Pancreas (tissue), 10 donors: ENCODE measurements around the gene LMF1. TPM values are rescaled to one million over a fixed set of nuclear protein-coding genes. Genes with fewer than 3 reads are reported as not detected.

Experiments
- ATAC-seq, 4 donors: fragments of 200-7000 bp; cut with Tn5 transposase; one replicate each; pipeline versions ENCODE4 v1.8.0 to v1.9.1; 2020; ENCODE audit warnings: mild to moderate bottlenecking in 4 of 4, moderate library complexity in 4 of 4
- DNase-seq, 6 donors: peaks; one replicate each; pipeline ENCODE4 v3.0.0-alpha.2; 2020
- FAIRE-seq: peaks from 2 replicates; lab custom pipeline; 2012; peaks lifted over from hg19 to GRCh38; lab: Jason Lieb, UNC
- H3K27ac ChIP-seq, 4 donors: fragments of 200-600 bp; sonication (generic); 1 replicate in 3 of 4; 2 replicates in 1 of 4; pipeline versions ENCODE4 v1.5.0 to v1.8.0; 2020
- H3K27me3 ChIP-seq, 4 donors: fragments of 200-600 bp; one replicate each; pipeline ENCODE4 v1.8.0; 2021
- H3K36me3 ChIP-seq, 3 donors: fragments of 200-600 bp; sonication (generic) in 1 of 3; one replicate each; pipeline versions ENCODE4 v1.5.0 to v1.8.0; 2020 to 2021
- H3K4me1 ChIP-seq, 3 donors: fragments of 200-600 bp; one replicate each; pipeline ENCODE4 v1.8.0; 2021
- H3K4me3 ChIP-seq, 4 donors: fragments of 200-600 bp; sonication (generic) in 2 of 4; one replicate each; pipeline versions ENCODE4 v1.5.0 to v1.8.0; 2020 to 2021
- H3K9me3 ChIP-seq, 4 donors: fragments of 200-600 bp; one replicate each; pipeline ENCODE4 v1.8.0; 2021
- CTCF ChIP-seq, 4 donors: fragments of 200-600 bp; sonication (generic) in 3 of 4; IDR thresholded peaks; one replicate each; pipeline versions ENCODE4 v1.5.0 to v1.8.0; 2021; ENCODE audit warnings: antibody characterized with exemption in 4 of 4
- WGBS, 2 donors: extraction: QIAGEN DNeasy Blood & Tissue Kit; methylation state at CpG; one replicate each; pipeline ENCODE4 v1.1.7; 2013; 5-methylcytosine and 5-hydroxymethylcytosine counted together
- intact Hi-C, 3 donors: fragments of 100-400 bp; cut with DNase I; formaldehyde crosslinking; loops; one replicate each; pipeline versions ENCODE4 v1.11.1 to v1.14.2; 2022
- polyA plus RNA-seq, 2 donors: library from polyadenylated mRNA; stranded (reverse); fragments of 200-250 nt; gene quantifications; one replicate each; pipeline ENCODE4 v1.2.3, GENCODE V29; 2013
- total RNA-seq, 6 donors: library from RNA; stranded (reverse); fragmentation: NEBNext Ultra II Directional in 4 of 6; extraction: Animal tissue kit (Norgen Biotek cat#: 25700) in 4 of 6; gene quantifications; one replicate each; pipeline versions ENCODE4 v1.2.1 to v1.2.4, GENCODE V29; 2021 to 2023
- donor health status: healthy with polysubstance abuse.
- donor health status: DM: no; HTN: no; CAD: no; lungs with moderate emphysema.
- donor health status: DM: no; HTN: no; CAD: no.
- donor health status: control.
- donor health status: control.
- donor health status: Bipolar disorder and iron deficiency.
- donor health status: DM: yes; HTN: yes; CAD: no.
- donor health status: DM: no; HTN: no; CAD: no.
- donor health status: DM: no; HTN: no; CAD: no.
- donor health status: DM: yes; HTN: yes; CAD: no.

Gene LMF1
- total and polyA plus RNA-seq, 8 donors, result 9.3 to 64.6 (median 15.7) TPM

GRCh38 chr16:964356-965035, 6.3 kb downstream of the LMF1 start:
- peaks cover 0 to 2% (median 2%) of the 10 kb centered on the region in 3 donors for H3K4me1 ChIP-seq
- H3K27me3 ChIP-seq, result no peaks in the 10 kb centered on the region
- DNase-seq (no peak), FAIRE-seq (no peak), ATAC-seq (no peak)
- no peaks in the 10 kb centered on the region for H3K9me3 ChIP-seq
- no peaks in the 10 kb centered on the region for H3K36me3 ChIP-seq
- no peak overlapping the region for H3K4me3 ChIP-seq
- intact Hi-C loops, result no loop called here
- H3K27ac ChIP-seq, result no peak overlapping the region
- 86 to 92% methylated on average over 27 of the region's 27 CpGs for WGBS, 2 donors
- TF ChIP-seq CTCF (IDR thresholded peaks at IDR 0.05), result no peak

- no peak for DNase-seq
- Histone ChIP-seq H3K36me3 (no peaks in the 10 kb centered on the region), H3K4me1 (no peaks in the 10 kb centered on the region), H3K27ac (no peak overlapping the region), H3K27me3 (no peaks in the 10 kb centered on the region), H3K4me3 (no peak overlapping the region), H3K9me3 (no peaks in the 10 kb centered on the region)
- 90% methylated on average over 17 of the region's 17 CpGs for WGBS, 2 donors
- no peak for ATAC-seq
- no peak for FAIRE-seq
- no peak for TF ChIP-seq CTCF (IDR thresholded peaks at IDR 0.05)
- intact Hi-C loops, result no loop called here
These were observed 6.9 kb downstream of the LMF1 start for GRCh38 chr16:963913-964312.

- WGBS, 2 donors, result 88 to 91% methylated on average over 23 of the region's 23 CpGs
- no peak for TF ChIP-seq CTCF (IDR thresholded peaks at IDR 0.05)
- Histone ChIP-seq H3K27me3 (no peaks in the 10 kb centered on the region), H3K4me1 (no peaks in the 10 kb centered on the region), H3K27ac (no peak overlapping the region), H3K9me3 (no peaks in the 10 kb centered on the region), H3K4me3 (no peak overlapping the region), H3K36me3 (no peaks in the 10 kb centered on the region)
- DNase-seq (peak in 1 of 6 donors; percentile 55), ATAC-seq (no peak), FAIRE-seq (no peak)
- intact Hi-C loops, result no loop called here
These were observed 7.6 kb downstream of the LMF1 start for GRCh38 chr16:962901-963814.

- Histone ChIP-seq H3K27ac (no peak overlapping the region), H3K4me3 (no peak overlapping the region), H3K27me3 (no peaks in the 10 kb centered on the region), H3K36me3 (no peaks in the 10 kb centered on the region), H3K4me1 (no peaks in the 10 kb centered on the region), H3K9me3 (no peaks in the 10 kb centered on the region)
- FAIRE-seq (no peak), DNase-seq (no peak), ATAC-seq (no peak)
- intact Hi-C loops, result no loop called here
- TF ChIP-seq CTCF (IDR thresholded peaks at IDR 0.05), result no peak
- whole genome bisulfite sequencing, 2 donors, result 84 to 86% methylated on average over 22 of the region's 22 CpGs
These were observed 8.4 kb downstream of the LMF1 start for GRCh38 chr16:962366-962765.
